ENCODE results near the gene PNPO.

GRCh38 chr17:47945529-47946508 is 4.4 kb downstream of the PNPO start:
- TF ChIP-seq EZH2 (IDR thresholded peaks at IDR 0.05; ENCODE audit: low read depth, low read length, severe bottlenecking) (no peak), GTF2F1 (IDR thresholded peaks at IDR 0.05; ENCODE audit: borderline replicate concordance, low read depth, low read length) (no peak), POLR2AphosphoS5 (IDR thresholded peaks at IDR 0.05; ENCODE audit: low read depth, low read length) (no peak), CTCF (IDR thresholded peaks at IDR 0.05; ENCODE audit: control extremely low read depth in 1 of 3, insufficient read depth in 1 of 3, low read depth in 1 of 3, low read length in 3 of 3) (no peak), RXRA (IDR thresholded peaks at IDR 0.05; ENCODE audit: insufficient read depth, low read depth, low read length) (no peak), FOSL1 (IDR thresholded peaks at IDR 0.05; ENCODE audit: insufficient read depth, low read depth, low read length) (no peak), HDAC6 (IDR thresholded peaks at IDR 0.05; ENCODE audit: low read depth, low read length) (no peak), BCL11A (IDR thresholded peaks at IDR 0.05; ENCODE audit: low read depth in 2 of 2, low read length in 2 of 2) (no peak), POLR2A (IDR thresholded peaks at IDR 0.05; ENCODE audit: control extremely low read depth in 1 of 2, low read depth in 2 of 2, low read length in 2 of 2) (no peak), ASH2L (IDR thresholded peaks at IDR 0.05; ENCODE audit: low read length) (no peak), NRF1 (IDR thresholded peaks at IDR 0.05; ENCODE audit: low read depth, low read length) (no peak), JUN (IDR thresholded peaks at IDR 0.05; ENCODE audit: low read depth, low read length) (no peak)

Data from H1 (cell line).